Osteoblast (primary cell): ENCODE measurements around the gene DYNC1H1. TPM values are rescaled to one million over a fixed set of nuclear protein-coding genes. Genes with fewer than 3 reads are reported as not detected.

Experiments
- DNase-seq: peaks from one replicate; pipeline ENCODE4 v3.0.0; 2011; ENCODE audit warnings: low spot score, mixed read lengths; ENCODE audit not compliant: insufficient read length; ENCODE audit errors: missing footprints
- H2AFZ ChIP-seq: 2 replicates; pipeline ENCODE4 v1.6.0; 2011; ENCODE audit warnings: mild to moderate bottlenecking, low read length
- H3K27ac ChIP-seq: 2 replicates; pipeline ENCODE4 v1.5.1; 2011; ENCODE audit warnings: mild to moderate bottlenecking, low read depth, low read length, moderate library complexity
- H3K27me3 ChIP-seq: 2 replicates; pipeline ENCODE4 v1.6.0; 2012; ENCODE audit warnings: mild to moderate bottlenecking, control low read depth, inconsistent platforms, low read length, moderate library complexity; ENCODE audit not compliant: insufficient read depth
- H3K36me3 ChIP-seq: 2 replicates; pipeline ENCODE4 v1.5.1; 2011; ENCODE audit warnings: mild to moderate bottlenecking, low read length, control low read depth, moderate library complexity; ENCODE audit not compliant: insufficient read depth
- H3K4me1 ChIP-seq: 2 replicates; pipeline ENCODE4 v1.5.1; 2011; ENCODE audit warnings: mild to moderate bottlenecking, low read length, control low read depth, moderate library complexity; ENCODE audit not compliant: insufficient read depth
- H3K4me2 ChIP-seq: 2 replicates; pipeline ENCODE4 v1.6.0; 2011; ENCODE audit warnings: mild to moderate bottlenecking, low read length; ENCODE audit not compliant: insufficient read depth
- H3K4me3 ChIP-seq: fragments of 200-600 bp; sonication (generic); 3 replicates; pipeline ENCODE4 v1.5.1; 2012; ENCODE audit warnings: mild to moderate bottlenecking, low read length, inconsistent platforms; ENCODE audit not compliant: insufficient read depth
- H3K79me2 ChIP-seq: 2 replicates; pipeline ENCODE4 v1.6.0; 2012; ENCODE audit warnings: mild to moderate bottlenecking, low read length, control low read depth, inconsistent platforms; ENCODE audit not compliant: insufficient read depth
- H3K9me3 ChIP-seq: 2 replicates; pipeline ENCODE4 v1.5.1; 2011; ENCODE audit warnings: low read depth, low read length, control low read depth
- H4K20me1 ChIP-seq: 2 replicates; pipeline ENCODE4 v1.6.0; 2012; ENCODE audit warnings: mild to moderate bottlenecking, low read length, control low read depth; ENCODE audit not compliant: insufficient read depth
- CTCF ChIP-seq: IDR thresholded peaks from 2 replicates; pipeline ENCODE4 v1.5.1; 2011; ENCODE audit warnings: mild to moderate bottlenecking, low read depth, low read length, moderate library complexity; ENCODE audit errors: extremely low read depth
- total RNA-seq: library from RNA; depleted of rRNA; stranded (reverse); fragments of >200 nt; gene quantifications from 2 replicates; pipeline ENCODE4 v1.2.3, GENCODE V29; 2012

DYNC1H1 gene
- total RNA-seq, 1 donor = 340 TPM

- peaks cover 86% of the 10 kb centered on the region for H3K36me3 ChIP-seq
- DNase-seq = peak; percentile 88
- no peak for TF ChIP-seq CTCF
These were observed 82.2 kb downstream of the DYNC1H1 start for GRCh38 chr14:102046337-102047278.

DNA sequence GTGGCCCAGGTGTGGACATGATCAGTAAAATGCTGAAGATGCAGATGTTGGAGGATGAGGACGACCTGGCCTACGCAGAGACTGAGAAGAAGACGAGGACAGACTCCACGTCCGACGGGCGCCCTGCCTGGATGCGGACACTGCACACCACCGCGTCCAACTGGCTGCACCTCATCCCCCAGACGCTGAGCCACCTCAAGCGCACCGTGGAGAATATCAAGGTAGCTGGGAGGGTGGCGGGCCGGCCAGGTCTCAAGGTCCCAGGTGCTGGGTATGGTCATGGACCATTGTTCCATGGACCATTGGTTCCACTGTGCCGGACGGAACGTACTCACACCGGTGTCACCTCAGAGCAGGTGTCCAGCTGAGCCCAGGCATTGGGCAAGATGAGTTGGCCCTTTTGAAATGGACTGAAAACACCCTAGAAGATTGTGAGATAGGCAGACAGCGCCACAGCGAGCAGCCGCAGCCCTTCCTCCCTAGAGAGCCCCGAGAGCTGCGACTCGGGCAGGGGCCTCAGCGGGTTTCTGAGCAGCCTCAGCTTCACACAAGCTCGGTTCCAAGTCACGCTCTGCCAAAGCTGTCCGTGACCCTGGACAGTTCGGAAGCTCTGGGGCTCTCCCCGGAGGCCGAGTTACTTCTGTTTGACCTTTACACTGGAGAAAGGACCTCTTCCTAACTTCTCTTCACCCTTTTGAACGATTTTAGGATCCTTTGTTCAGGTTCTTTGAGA, 83.6 kb downstream of the DYNC1H1 start:
- H3K4me1 ChIP-seq = peaks cover 7% of the 10 kb centered on the region
- H2AFZ ChIP-seq = no peak overlapping the region
- H3K27me3 ChIP-seq = no peaks in the 10 kb centered on the region
- peaks cover 15% of the 10 kb centered on the region for H4K20me1 ChIP-seq
- no peak overlapping the region for H3K4me3 ChIP-seq
- H3K36me3 ChIP-seq = peaks cover 86% of the 10 kb centered on the region
- no peak overlapping the region for H3K4me2 ChIP-seq
- TF ChIP-seq CTCF = no peak
- peaks cover 4% of the 10 kb centered on the region for H3K79me2 ChIP-seq
- peak; percentile 77 for DNase-seq
- H3K9me3 ChIP-seq = no peaks in the 10 kb centered on the region
- no peak overlapping the region for H3K27ac ChIP-seq

More at GRCh38 chr14:102046337-102047278, 82.2 kb downstream of the DYNC1H1 start:
- Histone ChIP-seq H3K4me1 (peaks cover 7% of the 10 kb centered on the region), H3K9me3 (no peaks in the 10 kb centered on the region), H3K27ac (no peak overlapping the region), H3K4me3 (no peak overlapping the region), H3K4me2 (no peak overlapping the region), H2AFZ (no peak overlapping the region), H3K79me2 (peaks cover 11% of the 10 kb centered on the region), H3K27me3 (no peaks in the 10 kb centered on the region), H4K20me1 (peaks cover 13% of the 10 kb centered on the region)

DNA sequence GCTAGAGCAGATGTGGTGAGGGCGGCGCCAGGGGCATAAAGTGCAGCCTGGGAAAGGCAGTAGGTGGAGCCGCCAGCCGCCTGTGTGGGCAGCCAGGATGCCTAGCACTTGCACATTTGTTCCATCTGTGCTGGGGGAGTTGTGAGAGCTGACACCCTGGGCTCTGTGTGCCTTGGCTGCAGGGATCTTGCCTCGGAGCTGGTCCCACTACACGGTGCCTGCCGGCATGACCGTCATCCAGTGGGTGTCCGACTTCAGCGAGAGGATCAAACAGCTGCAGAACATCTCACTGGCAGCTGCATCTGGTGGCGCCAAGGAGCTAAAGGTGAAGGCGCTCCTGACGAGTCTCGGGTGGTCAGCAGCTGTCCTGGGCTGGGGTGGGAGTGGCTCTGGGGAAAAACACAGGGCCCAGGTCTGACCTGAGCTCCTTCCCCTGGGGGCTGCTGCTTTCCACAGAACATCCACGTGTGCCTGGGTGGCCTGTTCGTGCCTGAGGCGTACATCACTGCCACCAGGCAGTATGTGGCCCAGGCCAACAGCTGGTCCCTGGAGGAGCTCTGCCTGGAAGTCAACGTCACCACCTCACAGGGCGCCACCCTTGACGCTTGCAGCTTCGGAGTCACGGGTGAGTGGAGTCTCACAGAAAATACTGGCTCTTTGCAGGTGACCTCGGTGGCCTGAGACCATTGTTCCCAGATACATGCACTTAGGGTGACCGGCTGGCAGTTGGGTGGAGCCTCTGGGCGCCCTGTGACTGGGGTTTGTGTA, 85.1 kb downstream of the DYNC1H1 start:
- Histone ChIP-seq H2AFZ (no peak overlapping the region), H3K9me3 (no peaks in the 10 kb centered on the region), H3K27ac (no peak overlapping the region), H4K20me1 (peaks cover 11% of the 10 kb centered on the region), H3K79me2 (peaks cover 4% of the 10 kb centered on the region), H3K36me3 (peaks cover 71% of the 10 kb centered on the region), H3K27me3 (no peaks in the 10 kb centered on the region), H3K4me3 (no peak overlapping the region), H3K4me2 (no peak overlapping the region), H3K4me1 (peaks cover 7% of the 10 kb centered on the region)
- no peak for TF ChIP-seq CTCF
- peak; percentile 68 for DNase-seq
